Testis (tissue), 2 donors: Measurements from ENCODE around the gene PRKAG2.

Source experiments
- CTCF ChIP-seq, 3 experiments: fragments of 450-650 bp in 2 of 3; fragments of 200-600 bp in 1 of 3; sonication (generic) in 1 of 3; IDR thresholded peaks; one replicate each; pipeline ENCODE4 v1.5.1; 2016 to 2019; ENCODE audit warnings: antibody characterized with exemption in 3 of 3, mild to moderate bottlenecking in 2 of 3, moderate library complexity in 1 of 3
- POLR2A ChIP-seq: fragments of 450-650 bp; IDR thresholded peaks from one replicate; pipeline ENCODE4 v1.6.1; 2017; ENCODE audit warnings: antibody characterized with exemption, mild to moderate bottlenecking, moderate library complexity

- no peak for TF ChIP-seq CTCF (IDR thresholded peaks at IDR 0.05)
- TF ChIP-seq POLR2A, result no peak
These were observed 141.6 kb downstream of the PRKAG2 start for GRCh38 chr7:151735186-151735850.
